ENCODE measurements around the gene CTNNB1. TPM values are rescaled to one million over a fixed set of nuclear protein-coding genes. Genes with fewer than 3 reads are reported as not detected.

Gene CTNNB1
- polyA plus RNA-seq, 1 donor (not counting 4 experiments of a cell fraction or from before 2014, with no cell fraction given): 644 TPM

- peaks cover 4% of the 10 kb centered on the region for H3K27me3 ChIP-seq (ENCODE audit: control insufficient read depth, extremely low read depth, insufficient read depth, low read length)
- TF ChIP-seq EZH2 (IDR thresholded peaks at IDR 0.05; ENCODE audit: low read length): no peak
- no peaks in the 10 kb centered on the region for H3K9me1 ChIP-seq (ENCODE audit: control insufficient read depth, extremely low read depth, insufficient read depth, low read length)
- no peaks in the 10 kb centered on the region for H3K9me3 ChIP-seq (ENCODE audit: control insufficient read depth, low read depth, low read length)
- no peak overlapping the region for H2AFZ ChIP-seq (ENCODE audit: control insufficient read depth, low read length)
- FAIRE-seq: no peak
- dilution Hi-C loops (cut with MboI; ENCODE audit: extremely low pct_ligation_motif_present, low sequenced_read_pairs): no loop called here
- no peaks in the 10 kb centered on the region for H4K20me1 ChIP-seq (ENCODE audit: control insufficient read depth, extremely low read depth, insufficient read depth, low read length)
- H3K9ac ChIP-seq (ENCODE audit: control insufficient read depth, extremely low read depth, insufficient read depth, low read length): no peak overlapping the region
- H3K36me3 ChIP-seq (ENCODE audit: control insufficient read depth in 2 of 2, extremely low read depth in 1 of 2, insufficient read depth in 2 of 2, low read length in 2 of 2): no peaks in the 10 kb centered on the region
- H3K4me1 ChIP-seq (ENCODE audit: control insufficient read depth, extremely low read depth, insufficient read depth, low read length): no peaks in the 10 kb centered on the region
- H3K4me2 ChIP-seq (ENCODE audit: control insufficient read depth, extremely low read depth, insufficient read depth, low read depth, low read length): no peak overlapping the region
- H3K27ac ChIP-seq (ENCODE audit: control insufficient read depth, insufficient read depth, low read length): no peak overlapping the region
- H3K4me3 ChIP-seq (ENCODE audit: control insufficient read depth in 2 of 3, extremely low read depth in 1 of 3, insufficient read depth in 2 of 3, low read depth in 1 of 3, low read length in 3 of 3): no peak overlapping the region
- DNase-seq (ENCODE audit: low read depth, low spot score): no peak
- H3K79me2 ChIP-seq (ENCODE audit: control insufficient read depth, insufficient read depth, low read length): no peaks in the 10 kb centered on the region
Observed at GRCh38 chr3:41192885-41193284, 6.4 kb upstream of the CTNNB1 start.

DNA sequence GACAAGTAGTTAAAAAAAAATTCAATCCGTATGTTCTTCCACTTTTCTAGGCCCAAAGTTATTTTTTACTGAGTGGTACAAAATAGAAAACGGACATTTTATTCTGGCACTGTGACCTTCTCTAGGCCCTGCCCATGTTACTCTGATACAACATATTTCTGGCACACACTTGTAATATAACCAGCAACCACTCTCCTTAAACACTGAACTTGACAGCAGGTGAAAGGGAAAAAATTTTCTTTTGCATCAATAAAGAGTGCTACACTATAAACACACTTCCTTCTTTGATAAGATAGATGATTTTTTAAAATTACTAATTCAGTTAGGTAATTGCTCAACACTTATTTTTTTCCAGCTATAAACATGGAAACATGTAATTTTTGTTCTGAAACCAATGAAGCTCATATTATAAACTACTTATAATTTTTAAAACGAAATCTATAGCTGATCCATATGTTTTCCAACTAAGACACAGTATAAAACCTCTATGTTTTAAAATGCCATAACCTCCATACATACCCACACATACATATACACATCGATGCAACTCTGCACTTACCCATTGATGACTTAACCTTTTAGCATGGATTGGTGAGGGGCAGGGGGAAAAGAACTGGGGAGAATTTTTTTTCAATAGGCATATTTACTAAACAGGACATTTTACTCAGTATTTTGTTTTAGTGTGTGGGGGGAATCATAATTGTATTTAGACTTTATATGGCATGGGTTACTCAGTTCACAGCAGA, 5.3 kb upstream of the CTNNB1 start:
- no peak for TF ChIP-seq CTCF (optimal IDR thresholded peaks at IDR 0.05 in 1 of 3, IDR thresholded peaks at IDR 0.05 in 1 of 3, conservative IDR thresholded peaks at IDR 0.05 in 1 of 3; ENCODE audit: extremely low read depth in 1 of 3, insufficient read depth in 2 of 3, low read length in 3 of 3)
- no peak for TF ChIP-seq EZH2 (IDR thresholded peaks at IDR 0.05; ENCODE audit: low read length)
- FAIRE-seq (no peak), DNase-seq (ENCODE audit: low read depth, low spot score) (no peak)
- Histone ChIP-seq H3K36me3 (ENCODE audit: control insufficient read depth in 2 of 2, extremely low read depth in 1 of 2, insufficient read depth in 2 of 2, low read length in 2 of 2) (no peaks in the 10 kb centered on the region), H3K4me3 (ENCODE audit: control insufficient read depth in 2 of 3, extremely low read depth in 1 of 3, insufficient read depth in 2 of 3, low read depth in 1 of 3, low read length in 3 of 3) (no peak overlapping the region), H3K79me2 (ENCODE audit: control insufficient read depth, insufficient read depth, low read length) (no peaks in the 10 kb centered on the region), H4K20me1 (ENCODE audit: control insufficient read depth, extremely low read depth, insufficient read depth, low read length) (no peaks in the 10 kb centered on the region), H3K27me3 (ENCODE audit: control insufficient read depth, extremely low read depth, insufficient read depth, low read length) (peaks cover 4% of the 10 kb centered on the region), H3K9me1 (ENCODE audit: control insufficient read depth, extremely low read depth, insufficient read depth, low read length) (no peaks in the 10 kb centered on the region), H3K9ac (ENCODE audit: control insufficient read depth, extremely low read depth, insufficient read depth, low read length) (no peak overlapping the region), H3K4me2 (ENCODE audit: control insufficient read depth, extremely low read depth, insufficient read depth, low read depth, low read length) (no peak overlapping the region), H3K9me3 (ENCODE audit: control insufficient read depth, low read depth, low read length) (no peaks in the 10 kb centered on the region), H3K27ac (ENCODE audit: control insufficient read depth, insufficient read depth, low read length) (no peak overlapping the region), H2AFZ (ENCODE audit: control insufficient read depth, low read length) (no peak overlapping the region), H3K4me1 (ENCODE audit: control insufficient read depth, extremely low read depth, insufficient read depth, low read length) (peaks cover 2% of the 10 kb centered on the region)
- dilution Hi-C loops (cut with MboI; ENCODE audit: extremely low pct_ligation_motif_present, low sequenced_read_pairs): no loop called here

GRCh38 chr3:41194701-41195100, 4.6 kb upstream of the CTNNB1 start:
- Histone ChIP-seq H3K79me2 (ENCODE audit: control insufficient read depth, insufficient read depth, low read length) (peaks cover 4% of the 10 kb centered on the region), H3K4me1 (ENCODE audit: control insufficient read depth, extremely low read depth, insufficient read depth, low read length) (peaks cover 2% of the 10 kb centered on the region), H3K27me3 (ENCODE audit: control insufficient read depth, extremely low read depth, insufficient read depth, low read length) (peaks cover 4% of the 10 kb centered on the region), H3K4me2 (ENCODE audit: control insufficient read depth, extremely low read depth, insufficient read depth, low read depth, low read length) (no peak overlapping the region), H2AFZ (ENCODE audit: control insufficient read depth, low read length) (no peak overlapping the region), H3K36me3 (ENCODE audit: control insufficient read depth in 2 of 2, extremely low read depth in 1 of 2, insufficient read depth in 2 of 2, low read length in 2 of 2) (no peaks in the 10 kb centered on the region), H3K4me3 (ENCODE audit: control insufficient read depth in 2 of 3, extremely low read depth in 1 of 3, insufficient read depth in 2 of 3, low read depth in 1 of 3, low read length in 3 of 3) (no peak overlapping the region), H4K20me1 (ENCODE audit: control insufficient read depth, extremely low read depth, insufficient read depth, low read length) (no peaks in the 10 kb centered on the region), H3K9me1 (ENCODE audit: control insufficient read depth, extremely low read depth, insufficient read depth, low read length) (no peaks in the 10 kb centered on the region), H3K27ac (ENCODE audit: control insufficient read depth, insufficient read depth, low read length) (no peak overlapping the region), H3K9ac (ENCODE audit: control insufficient read depth, extremely low read depth, insufficient read depth, low read length) (no peak overlapping the region), H3K9me3 (ENCODE audit: control insufficient read depth, low read depth, low read length) (no peaks in the 10 kb centered on the region)
- dilution Hi-C loops (cut with MboI; ENCODE audit: extremely low pct_ligation_motif_present, low sequenced_read_pairs): no loop called here
- no peak for TF ChIP-seq EZH2 (IDR thresholded peaks at IDR 0.05; ENCODE audit: low read length)
- FAIRE-seq (no peak), DNase-seq (ENCODE audit: low read depth, low spot score) (no peak)

All from keratinocyte (primary cell).